Keratinocyte (primary cell): ENCODE results near the gene RAB11FIP3. TPM values are rescaled to one million over a fixed set of nuclear protein-coding genes. Genes with fewer than 3 reads are reported as not detected.

ENCODE experiments used
- DNase-seq: peaks from one replicate; pipeline ENCODE4 v3.0.0-alpha.2; 2011; ENCODE audit warnings: low read depth, missing footprints, low spot score
- FAIRE-seq: peaks from 2 replicates; lab custom pipeline; 2011; peaks lifted over from hg19 to GRCh38; lab: Jason Lieb, UNC
- H2AFZ ChIP-seq: 2 replicates; pipeline ENCODE4 v1.6.0; 2012; ENCODE audit warnings: low read length, control low read depth, inconsistent platforms; ENCODE audit not compliant: control insufficient read depth
- H3K27ac ChIP-seq: 2 replicates; pipeline ENCODE4 v1.5.1; 2011; ENCODE audit warnings: low read length; ENCODE audit not compliant: control insufficient read depth, insufficient read depth
- H3K27me3 ChIP-seq: 3 replicates; pipeline ENCODE4 v1.6.0; 2011; ENCODE audit warnings: low read length; ENCODE audit not compliant: control insufficient read depth, insufficient read depth; ENCODE audit errors: extremely low read depth
- H3K36me3 ChIP-seq, 2 experiments: 2 replicates in 1 of 2; 3 replicates in 1 of 2; pipeline ENCODE4 v1.5.1; 2011; ENCODE audit warnings: low read length in 2 of 2, mild to moderate bottlenecking in 1 of 2; ENCODE audit not compliant: control insufficient read depth in 2 of 2, insufficient read depth in 2 of 2; ENCODE audit errors: extremely low read depth in 1 of 2
- H3K4me1 ChIP-seq: 3 replicates; pipeline ENCODE4 v1.5.1; 2011; ENCODE audit warnings: low read length; ENCODE audit not compliant: control insufficient read depth, insufficient read depth; ENCODE audit errors: extremely low read depth
- H3K4me2 ChIP-seq: 3 replicates; pipeline ENCODE4 v1.6.0; 2011; ENCODE audit warnings: low read depth, low read length; ENCODE audit not compliant: control insufficient read depth, insufficient read depth; ENCODE audit errors: extremely low read depth
- H3K4me3 ChIP-seq, 3 experiments: fragments of 200-600 bp in 1 of 3; sonication (generic) in 1 of 3; 2 replicates in 2 of 3; 3 replicates in 1 of 3; pipeline ENCODE4 v1.5.1; 2011 to 2016; ENCODE audit warnings: low read length in 3 of 3, mild to moderate bottlenecking in 3 of 3, control low read depth in 2 of 3, inconsistent platforms in 1 of 3, low read depth in 1 of 3, mixed read lengths in 1 of 3, mixed run types in 1 of 3, moderate library complexity in 1 of 3; ENCODE audit not compliant: control insufficient read depth in 2 of 3, insufficient read depth in 2 of 3; ENCODE audit errors: extremely low read depth in 1 of 3
- H3K79me2 ChIP-seq: 2 replicates; pipeline ENCODE4 v1.6.0; 2012; ENCODE audit warnings: low read length; ENCODE audit not compliant: control insufficient read depth, insufficient read depth
- H3K9ac ChIP-seq: 3 replicates; pipeline ENCODE4 v1.6.0; 2011; ENCODE audit warnings: low read length; ENCODE audit not compliant: control insufficient read depth, insufficient read depth; ENCODE audit errors: extremely low read depth
- H3K9me1 ChIP-seq: 3 replicates; pipeline ENCODE4 v1.6.0; 2011; ENCODE audit warnings: low read length; ENCODE audit not compliant: control insufficient read depth, insufficient read depth; ENCODE audit errors: extremely low read depth
- H3K9me3 ChIP-seq: 2 replicates; pipeline ENCODE4 v1.5.1; 2012; ENCODE audit warnings: low read depth, low read length; ENCODE audit not compliant: control insufficient read depth
- H4K20me1 ChIP-seq: 3 replicates; pipeline ENCODE4 v1.6.0; 2011; ENCODE audit warnings: low read length; ENCODE audit not compliant: control insufficient read depth, insufficient read depth; ENCODE audit errors: extremely low read depth
- EZH2 ChIP-seq: IDR thresholded peaks from one replicate; pipeline ENCODE4 v1.6.1; 2012; ENCODE audit warnings: inconsistent platforms, mild to moderate bottlenecking, low read length, moderate library complexity
- dilution Hi-C: fragments of 300-500 bp; cut with MboI; formaldehyde crosslinking; loops from one replicate; pipeline ENCODE4 v1.7.0; 2020; ENCODE audit warnings: low sequenced_read_pairs; ENCODE audit not compliant: extremely low pct_ligation_motif_present
- polyA minus RNA-seq, 3 experiments: library from RNA; depleted of rRNA, polyadenylated mRNA; stranded (reverse); fragments of >200 nt; gene quantifications; 1 replicate in 1 of 3; 2 replicates in 1 of 3; 3 replicates in 1 of 3; pipeline ENCODE4 v1.2.3, GENCODE V29; 2011
- polyA plus RNA-seq, 5 experiments: library from polyadenylated mRNA; depleted of rRNA in 3 of 5; stranded (reverse) in 3 of 5; stranded (forward) in 1 of 5; unstranded in 1 of 5; fragments of >200 nt; gene quantifications; 1 replicate in 1 of 5; 2 replicates in 3 of 5; 3 replicates in 1 of 5; pipeline versions ENCODE4 v1.2.1 to v1.2.3, GENCODE V29; 2011 to 2012; ENCODE audit warnings: missing spikeins in 2 of 5, low read depth in 1 of 5, low replicate concordance in 1 of 5
- TF ChIP-seq, protein P1 (sequence below), 3 experiments: IDR thresholded peaks in 1 of 3; conservative IDR thresholded peaks in 1 of 3; optimal IDR thresholded peaks in 1 of 3; 2 replicates in 2 of 3; 3 replicates in 1 of 3; pipeline versions ENCODE3 to v1.5.1; 2011; ENCODE audit warnings: low read length in 3 of 3, mild to moderate bottlenecking in 3 of 3, moderate library complexity in 2 of 3, control low read depth in 1 of 3, inconsistent platforms in 1 of 3; ENCODE audit not compliant: insufficient read depth in 2 of 3; ENCODE audit errors: extremely low read depth in 1 of 3

Gene RAB11FIP3
- polyA plus RNA-seq, result 6.0 to 10.0 TPM (median 6.4 TPM) in 3 replicates
- polyA plus RNA-seq (2011; ENCODE audit: low read depth), result 23.7 TPM
- polyA plus RNA-seq (2011; cell fraction: cytosol; rRNA removed), result 6.0 and 11.7 TPM in 2 replicates
- polyA plus RNA-seq (2011; cell fraction: nucleus; rRNA removed), result 21.5 and 31.5 TPM in 2 replicates
- 15.1 and 21.1 TPM in 2 replicates for polyA plus RNA-seq (2012; ENCODE audit: low replicate concordance)
- 10.6 to 22.2 TPM (median 12.6 TPM) in 3 replicates for polyA minus RNA-seq
- 16.9 TPM for polyA minus RNA-seq (2011; cell fraction: cytosol; rRNA and poly(A)+ RNA removed)
- 16.5 and 17.5 TPM in 2 replicates for polyA minus RNA-seq (2011; cell fraction: nucleus; rRNA and poly(A)+ RNA removed)

GRCh38 chr16:425082-425718, at the start of gene RAB11FIP3:
Gene RAB11FIP3, plus strand, starts transcription at chr16:425649. Its CDS starts 358 bp downstream, at chr16:426007.
- Histone ChIP-seq H3K36me3 (peaks cover 0 to 3% of the 10 kb centered on the region in 2 experiments), H3K27ac (peak within 1 kb of the TSS; percentile 71), H3K9me1 (peaks cover 5% of the 10 kb centered on the region), H3K4me1 (peaks cover 32% of the 10 kb centered on the region), H2AFZ (peak within 1 kb of the TSS; percentile 54), H3K9ac (peak within 1 kb of the TSS; percentile 69), H3K4me3 (peak within 1 kb of the TSS; percentile 70 to 82 (median 74)), H3K79me2 (peaks cover 28% of the 10 kb centered on the region), H3K27me3 (no peaks in the 10 kb centered on the region), H4K20me1 (peaks cover 6% of the 10 kb centered on the region), H3K4me2 (peak within 1 kb of the TSS; percentile 82), H3K9me3 (no peaks in the 10 kb centered on the region)
- FAIRE-seq, result no peak
- dilution Hi-C loops, result no loop called here
- TF ChIP-seq, protein P1, sequence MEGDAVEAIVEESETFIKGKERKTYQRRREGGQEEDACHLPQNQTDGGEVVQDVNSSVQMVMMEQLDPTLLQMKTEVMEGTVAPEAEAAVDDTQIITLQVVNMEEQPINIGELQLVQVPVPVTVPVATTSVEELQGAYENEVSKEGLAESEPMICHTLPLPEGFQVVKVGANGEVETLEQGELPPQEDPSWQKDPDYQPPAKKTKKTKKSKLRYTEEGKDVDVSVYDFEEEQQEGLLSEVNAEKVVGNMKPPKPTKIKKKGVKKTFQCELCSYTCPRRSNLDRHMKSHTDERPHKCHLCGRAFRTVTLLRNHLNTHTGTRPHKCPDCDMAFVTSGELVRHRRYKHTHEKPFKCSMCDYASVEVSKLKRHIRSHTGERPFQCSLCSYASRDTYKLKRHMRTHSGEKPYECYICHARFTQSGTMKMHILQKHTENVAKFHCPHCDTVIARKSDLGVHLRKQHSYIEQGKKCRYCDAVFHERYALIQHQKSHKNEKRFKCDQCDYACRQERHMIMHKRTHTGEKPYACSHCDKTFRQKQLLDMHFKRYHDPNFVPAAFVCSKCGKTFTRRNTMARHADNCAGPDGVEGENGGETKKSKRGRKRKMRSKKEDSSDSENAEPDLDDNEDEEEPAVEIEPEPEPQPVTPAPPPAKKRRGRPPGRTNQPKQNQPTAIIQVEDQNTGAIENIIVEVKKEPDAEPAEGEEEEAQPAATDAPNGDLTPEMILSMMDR (optimal IDR thresholded peaks at IDR 0.05 in 1 of 3, IDR thresholded peaks at IDR 0.05 in 1 of 3, conservative IDR thresholded peaks at IDR 0.05 in 1 of 3; ENCODE audit: extremely low read depth in 1 of 3, insufficient read depth in 2 of 3, low read length in 3 of 3), result peak; percentile 15 to 31 (median 30)
- TF ChIP-seq EZH2, result no peak
- DNase-seq, result no peak

DNA sequence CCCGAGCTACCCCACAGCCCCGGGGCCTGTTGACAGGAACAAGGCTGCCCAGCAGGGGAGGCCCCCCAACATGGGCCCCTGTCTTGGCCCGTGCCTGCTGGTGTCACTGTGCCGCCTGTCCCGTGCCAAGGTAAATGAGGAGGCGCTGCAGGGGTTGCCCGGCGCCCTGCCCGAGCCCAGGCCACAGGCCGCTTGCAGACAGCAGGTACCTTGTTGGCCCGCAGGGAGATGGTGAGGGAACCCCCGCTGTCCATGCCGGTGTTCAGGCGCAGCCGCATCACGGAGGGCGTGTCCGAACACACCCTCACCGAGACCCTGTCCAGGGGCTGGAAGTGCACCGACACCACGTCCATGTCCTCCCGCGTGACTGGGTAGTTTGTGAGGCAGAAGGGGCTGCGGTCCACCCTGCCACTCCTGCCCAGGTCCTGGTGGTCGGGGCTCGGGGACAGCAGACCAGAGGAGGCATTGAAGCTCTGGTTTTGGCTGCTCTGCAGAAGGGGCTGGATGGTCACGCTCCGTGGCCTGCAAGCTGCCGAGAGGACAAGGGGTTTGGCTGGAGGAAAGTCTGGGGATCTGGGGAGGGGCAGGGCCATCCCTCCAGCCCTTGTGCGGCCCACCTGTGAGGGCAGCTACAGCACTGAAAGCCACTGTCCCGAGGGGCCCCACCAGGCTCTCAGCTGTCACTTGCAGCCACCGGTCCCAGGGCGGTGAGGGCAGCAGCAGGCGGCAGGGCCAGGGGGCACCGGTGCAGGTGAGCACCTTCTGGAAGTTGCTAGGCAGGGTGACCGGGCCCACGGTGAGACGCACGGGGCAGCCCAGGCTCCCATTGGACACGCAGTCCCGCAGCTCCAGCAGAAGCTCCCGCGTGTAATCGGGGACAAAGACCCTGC, 49.3 kb upstream of the RAB11FIP3 start:
- Histone ChIP-seq H2AFZ (no peak overlapping the region), H3K27me3 (no peaks in the 10 kb centered on the region), H4K20me1 (no peaks in the 10 kb centered on the region), H3K27ac (no peak overlapping the region), H3K4me3 (no peak overlapping the region), H3K9me1 (no peaks in the 10 kb centered on the region), H3K4me2 (no peak overlapping the region), H3K9ac (no peak overlapping the region), H3K79me2 (peaks cover 9% of the 10 kb centered on the region), H3K4me1 (peaks cover 3% of the 10 kb centered on the region), H3K36me3 (peaks cover 0 to 18% of the 10 kb centered on the region in 2 experiments), H3K9me3 (no peaks in the 10 kb centered on the region)
- FAIRE-seq (no peak), DNase-seq (no peak)
- dilution Hi-C loops, result no loop called here
- no peak for TF ChIP-seq EZH2
- TF ChIP-seq, protein P1 (optimal IDR thresholded peaks at IDR 0.05 in 1 of 3, IDR thresholded peaks at IDR 0.05 in 1 of 3, conservative IDR thresholded peaks at IDR 0.05 in 1 of 3; ENCODE audit: extremely low read depth in 1 of 3, insufficient read depth in 2 of 3, low read length in 3 of 3), result no peak
